ENCODE measurements around the gene GALNT10.

- no peak for TF ChIP-seq POU6F1 (CRISPR knock-in tag; IDR thresholded peaks at IDR 0.05; ENCODE audit: borderline replicate concordance, low read depth)
- no peak for TF ChIP-seq PATZ1 (CRISPR knock-in tag; IDR thresholded peaks at IDR 0.05; ENCODE audit: borderline replicate concordance)
- TF ChIP-seq RARB (CRISPR knock-in tag; IDR thresholded peaks at IDR 0.05): no peak
- no peak for TF ChIP-seq ZC3H10 (CRISPR knock-in tag; IDR thresholded peaks at IDR 0.05)
- no peak for TF ChIP-seq ZFP3 (CRISPR knock-in tag; IDR thresholded peaks at IDR 0.05)
Observed at GRCh38 chr5:154206311-154206710, 15.8 kb downstream of the GALNT10 start.
